ENCODE results near the gene ATP8B1. TPM values are rescaled to one million over a fixed set of nuclear protein-coding genes. Genes with fewer than 3 reads are reported as not detected.

The ATP8B1 gene
- total RNA-seq, 1 experiment from 2014 or later = 15.9 TPM

- TF ChIP-seq SP1 (IDR thresholded peaks at IDR 0.05; ENCODE audit: low read depth) = no peak
- TF ChIP-seq EGR1 (IDR thresholded peaks at IDR 0.05; ENCODE audit: low read depth) = no peak
- TF ChIP-seq YY1 (IDR thresholded peaks at IDR 0.05; ENCODE audit: extremely low read depth, insufficient replicate concordance, low read depth, low read length) = no peak
- no peak for TF ChIP-seq RAD21 (IDR thresholded peaks at IDR 0.05; ENCODE audit: low read depth)
- no peak for TF ChIP-seq SRF (IDR thresholded peaks at IDR 0.05; ENCODE audit: low read depth)
- no peak for TF ChIP-seq POLR2AphosphoS5 (IDR thresholded peaks at IDR 0.05; ENCODE audit: low read depth, low read length)
- no peak for TF ChIP-seq EZH2phosphoT487 (IDR thresholded peaks at IDR 0.05; ENCODE audit: borderline replicate concordance)
- no peak for TF ChIP-seq POLR2A (IDR thresholded peaks at IDR 0.05; ENCODE audit: borderline replicate concordance, extremely low read depth, insufficient read depth, insufficient read length)
- TF ChIP-seq ZBTB33 (IDR thresholded peaks at IDR 0.05; ENCODE audit: extremely low read depth, insufficient replicate concordance, low read length) = no peak
- no peak for TF ChIP-seq MAX (IDR thresholded peaks at IDR 0.05)
- TF ChIP-seq SIN3A (IDR thresholded peaks at IDR 0.05; ENCODE audit: low read depth) = no peak
- no peak for TF ChIP-seq ELF1 (IDR thresholded peaks at IDR 0.05; ENCODE audit: borderline replicate concordance, low read depth)
- no peaks in the 10 kb centered on the region for H3K9me2 ChIP-seq (ENCODE audit: insufficient read depth)
- H2AFZ ChIP-seq (ENCODE audit: low read depth, low read length, poor library complexity, severe bottlenecking) = peak overlapping the region; percentile 8
- H3K9me3 ChIP-seq (ENCODE audit: control insufficient read depth in 1 of 2, insufficient read depth in 1 of 2, low read depth in 1 of 2, low read length in 2 of 2) = no peaks in the 10 kb centered on the region
- peak overlapping the region in 1 of 2 experiments; percentile 20; a peak in 2 of 4 replicates for H3K4me3 ChIP-seq (replicated peaks in 1 of 2; ENCODE audit: low read depth in 1 of 2, low read length in 2 of 2)
- POLR2A ChIA-PET = interaction anchor here (0.7 to 0.9 kb wide), 2 partner anchors 9 to 11 kb away, joined by 3 read pairs; no protein-coding TSS in a partner anchor
- BruUV-seq (replicated peaks) = no TSS peak
- H3K79me2 ChIP-seq (ENCODE audit: insufficient read depth, low read length) = no peaks in the 10 kb centered on the region
- H3K9ac ChIP-seq (ENCODE audit: low read length) = no peak overlapping the region
- H3K4me1 ChIP-seq (ENCODE audit: control insufficient read depth in 1 of 2, insufficient read depth in 2 of 2, low read length in 2 of 2) = peaks cover 0 to 18% of the 10 kb centered on the region in 2 experiments; a peak in 2 of 4 replicates
- ATAC-seq (peak; percentile 79), DNase-seq (ENCODE audit: low read depth, low spot score) (no peak)
- RAD21 ChIA-PET (ENCODE audit: low non-redundant PET in 1 of 2, low total read pairs in 2 of 2, uncharacterized antibody in 2 of 2, unreplicated experiment in 2 of 2) = interaction anchor here in 1 of 2 experiments (0.7 kb wide), 2 partner anchors 66 to 284 kb away, joined by 3 read pairs; no protein-coding TSS in a partner anchor
- H3K27me3 ChIP-seq (ENCODE audit: insufficient read depth, low read length) = no peaks in the 10 kb centered on the region
- intact Hi-C loops (cut with micrococcal nuclease) = no loop called here
- no peaks in the 10 kb centered on the region for H3K36me3 ChIP-seq (ENCODE audit: control insufficient read depth in 1 of 2, insufficient read depth in 2 of 2, low read length in 2 of 2)
- no peak overlapping the region for H3K27ac ChIP-seq (ENCODE audit: low read depth, low read length)
- CTCF ChIA-PET = no interaction called here
- peak overlapping the region; percentile 31 for H3K4me2 ChIP-seq (ENCODE audit: low read length)
- no peaks in the 10 kb centered on the region for H4K20me1 ChIP-seq (ENCODE audit: insufficient read depth)
Measured at GRCh38 chr18:57837917-57838548, 34.9 kb upstream of the ATP8B1 start.

Measured in HCT116 (cell line).